Measurements from ENCODE around the gene SLMAP. TPM values are rescaled to one million over a fixed set of nuclear protein-coding genes. Genes with fewer than 3 reads are reported as not detected.

Gene SLMAP
- total RNA-seq, 1 donor from 2014 or later, result 116 TPM

- Mint-ChIP-seq H3K36me3 (ENCODE audit: low read depth) (peaks cover under 1% of the 10 kb centered on the region), H3K27ac (ENCODE audit: unreplicated experiment) (no peak overlapping the region), H3K4me1 (ENCODE audit: low read depth) (no peaks in the 10 kb centered on the region)
Measured at GRCh38 chr3:57715686-57716085, 40.4 kb upstream of the SLMAP start.

GRCh38 chr3:57717205-57717868, 38.8 kb upstream of the SLMAP start:
- Mint-ChIP-seq H3K4me1 (ENCODE audit: low read depth) (no peaks in the 10 kb centered on the region), H3K27ac (ENCODE audit: unreplicated experiment) (no peak overlapping the region), H3K4me3 (ENCODE audit: unreplicated experiment) (no peak overlapping the region), H3K9me3 (ENCODE audit: low read depth) (no peaks in the 10 kb centered on the region), H3K36me3 (ENCODE audit: low read depth) (no peaks in the 10 kb centered on the region), H3K27me3 (ENCODE audit: low read depth) (peaks cover 3% of the 10 kb centered on the region)
- DNase-seq (ENCODE audit: low spot score), result no peak
- TF ChIP-seq CTCF (IDR thresholded peaks at IDR 0.05), result no peak

More at GRCh38 chr3:57715686-57716085, 40.4 kb upstream of the SLMAP start:
- Mint-ChIP-seq H3K4me3 (ENCODE audit: unreplicated experiment) (no peak overlapping the region), H3K9me3 (ENCODE audit: low read depth) (peaks cover under 1% of the 10 kb centered on the region), H3K27me3 (ENCODE audit: low read depth) (no peaks in the 10 kb centered on the region)
- no peak for DNase-seq (ENCODE audit: low spot score)
- TF ChIP-seq CTCF (IDR thresholded peaks at IDR 0.05), result no peak

- DNase-seq (ENCODE audit: low spot score), result no peak
- Mint-ChIP-seq H3K27me3 (ENCODE audit: low read depth) (peaks cover 3% of the 10 kb centered on the region), H3K9me3 (ENCODE audit: low read depth) (no peaks in the 10 kb centered on the region), H3K36me3 (ENCODE audit: low read depth) (no peaks in the 10 kb centered on the region), H3K4me3 (ENCODE audit: unreplicated experiment) (no peak overlapping the region), H3K27ac (ENCODE audit: unreplicated experiment) (no peak overlapping the region), H3K4me1 (ENCODE audit: low read depth) (no peaks in the 10 kb centered on the region)
- TF ChIP-seq CTCF (IDR thresholded peaks at IDR 0.05), result no peak
Measured at GRCh38 chr3:57718118-57718517, 38.0 kb upstream of the SLMAP start.

GRCh38 chr3:57726397-57726796, 29.7 kb upstream of the SLMAP start:
- H3K4me1 Mint-ChIP-seq (ENCODE audit: low read depth), result no peaks in the 10 kb centered on the region
- no peak overlapping the region for H3K27ac Mint-ChIP-seq (ENCODE audit: unreplicated experiment)
- no peak for TF ChIP-seq CTCF (IDR thresholded peaks at IDR 0.05)
- H3K4me3 Mint-ChIP-seq (ENCODE audit: unreplicated experiment), result no peak overlapping the region
- H3K9me3 Mint-ChIP-seq (ENCODE audit: low read depth), result no peaks in the 10 kb centered on the region
- DNase-seq (ENCODE audit: low spot score), result no peak
- H3K36me3 Mint-ChIP-seq (ENCODE audit: low read depth), result no peaks in the 10 kb centered on the region
- H3K27me3 Mint-ChIP-seq (ENCODE audit: low read depth), result peaks cover 6% of the 10 kb centered on the region

- Mint-ChIP-seq H3K4me1 (ENCODE audit: low read depth) (no peaks in the 10 kb centered on the region), H3K27me3 (ENCODE audit: low read depth) (peaks cover 3% of the 10 kb centered on the region), H3K27ac (ENCODE audit: unreplicated experiment) (no peak overlapping the region), H3K36me3 (ENCODE audit: low read depth) (no peaks in the 10 kb centered on the region), H3K4me3 (ENCODE audit: unreplicated experiment) (no peak overlapping the region), H3K9me3 (ENCODE audit: low read depth) (no peaks in the 10 kb centered on the region)
- DNase-seq (ENCODE audit: low spot score), result no peak
- TF ChIP-seq CTCF (IDR thresholded peaks at IDR 0.05), result no peak
Measured at GRCh38 chr3:57727106-57727505, 29.0 kb upstream of the SLMAP start.

Data from chondrocyte (in vitro differentiated cells).